Subcutaneous adipose tissue (tissue), 4 donors: ENCODE data around the gene PRIMPOL. TPM values are rescaled to one million over a fixed set of nuclear protein-coding genes. Genes with fewer than 3 reads are reported as not detected.

Experiments
- total RNA-seq, 4 donors: library from RNA; depleted of rRNA; stranded (reverse); fragments of >200 nt; gene quantifications; one replicate each; pipeline ENCODE4 v1.1.0, GENCODE V29; 2016
- TF ChIP-seq, protein P1 (sequence below): fragments of 450-650 bp; IDR thresholded peaks from one replicate; pipeline ENCODE4 v1.5.1; 2016; ENCODE audit warnings: low read depth, mild to moderate bottlenecking, control low read depth, antibody characterized with exemption, moderate library complexity

PRIMPOL gene
- total RNA-seq, 4 donors from 2014 or later: 14.8 to 27.3 (median 19.3) TPM

- TF ChIP-seq, protein P1, sequence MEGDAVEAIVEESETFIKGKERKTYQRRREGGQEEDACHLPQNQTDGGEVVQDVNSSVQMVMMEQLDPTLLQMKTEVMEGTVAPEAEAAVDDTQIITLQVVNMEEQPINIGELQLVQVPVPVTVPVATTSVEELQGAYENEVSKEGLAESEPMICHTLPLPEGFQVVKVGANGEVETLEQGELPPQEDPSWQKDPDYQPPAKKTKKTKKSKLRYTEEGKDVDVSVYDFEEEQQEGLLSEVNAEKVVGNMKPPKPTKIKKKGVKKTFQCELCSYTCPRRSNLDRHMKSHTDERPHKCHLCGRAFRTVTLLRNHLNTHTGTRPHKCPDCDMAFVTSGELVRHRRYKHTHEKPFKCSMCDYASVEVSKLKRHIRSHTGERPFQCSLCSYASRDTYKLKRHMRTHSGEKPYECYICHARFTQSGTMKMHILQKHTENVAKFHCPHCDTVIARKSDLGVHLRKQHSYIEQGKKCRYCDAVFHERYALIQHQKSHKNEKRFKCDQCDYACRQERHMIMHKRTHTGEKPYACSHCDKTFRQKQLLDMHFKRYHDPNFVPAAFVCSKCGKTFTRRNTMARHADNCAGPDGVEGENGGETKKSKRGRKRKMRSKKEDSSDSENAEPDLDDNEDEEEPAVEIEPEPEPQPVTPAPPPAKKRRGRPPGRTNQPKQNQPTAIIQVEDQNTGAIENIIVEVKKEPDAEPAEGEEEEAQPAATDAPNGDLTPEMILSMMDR: no peak
Measured at GRCh38 chr4:184648054-184648312, 1.6 kb upstream of the PRIMPOL start.

- TF ChIP-seq, protein P1: no peak
Measured at GRCh38 chr4:184648313-184649025, 1.1 kb upstream of the PRIMPOL start.

DNA sequence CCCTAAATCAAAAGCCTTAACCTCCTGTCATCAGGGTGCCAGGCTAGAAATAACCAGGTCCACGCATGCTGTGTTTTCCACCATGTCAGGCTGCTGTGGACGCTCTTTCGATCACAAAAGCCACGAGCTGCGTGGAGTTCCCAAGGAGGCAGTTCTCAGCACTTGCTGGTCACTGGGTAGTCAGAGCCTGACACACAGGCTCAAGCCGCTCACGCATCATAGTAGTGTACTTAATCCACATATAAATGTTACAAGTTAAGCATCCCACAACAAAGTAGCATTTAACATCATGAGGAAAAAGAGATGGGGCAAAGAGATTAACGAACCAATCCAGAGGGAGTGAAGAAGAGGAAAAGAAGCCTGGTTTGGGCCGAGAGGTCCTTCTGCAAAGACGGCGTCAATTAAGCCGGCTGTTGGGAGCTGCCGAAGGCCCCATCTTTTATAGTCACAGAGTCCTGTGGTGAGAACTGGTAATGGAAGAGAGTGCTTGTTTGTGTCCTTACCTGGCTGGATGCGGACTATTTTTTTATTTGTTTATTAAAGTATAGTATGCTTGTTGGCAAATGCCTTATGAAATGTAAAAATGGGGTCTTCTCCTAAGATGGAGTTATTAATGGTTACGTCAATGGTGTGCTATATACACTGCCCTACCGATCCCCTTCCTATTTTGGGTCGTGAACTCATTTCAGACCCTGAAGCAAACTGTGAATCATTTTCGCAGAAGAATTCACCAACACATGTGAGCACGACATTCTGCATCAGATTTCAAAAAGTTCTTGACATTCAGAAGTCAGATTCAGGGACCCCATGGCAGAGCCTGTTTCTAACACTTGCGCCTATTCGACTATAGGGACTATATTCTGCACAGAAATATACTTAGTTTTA is 675 bp downstream of the PRIMPOL start:
- TF ChIP-seq, protein P1: no peak

- TF ChIP-seq, protein P1: no peak
Measured at GRCh38 chr4:184651899-184652298, 2.4 kb downstream of the PRIMPOL start.

DNA sequence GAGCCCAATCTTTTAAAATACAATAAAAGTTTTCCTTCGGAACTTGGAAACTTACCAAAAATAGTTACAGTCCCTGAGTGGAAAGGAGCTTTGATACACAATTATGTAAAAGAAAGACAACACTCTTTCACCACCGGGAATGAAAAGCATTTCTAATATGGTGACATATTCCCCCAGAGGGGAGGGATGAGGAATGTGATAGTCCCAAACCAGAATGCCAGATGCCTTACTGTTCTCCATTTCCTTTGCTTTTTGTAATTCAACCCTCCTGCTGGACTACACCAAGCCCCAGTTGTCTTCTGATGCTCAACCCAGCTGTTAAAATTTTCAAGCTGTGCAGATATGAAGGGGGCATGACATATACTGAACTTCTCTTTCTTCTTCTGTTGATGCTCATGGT is 4.1 kb downstream of the PRIMPOL start:
- TF ChIP-seq, protein P1: no peak

DNA sequence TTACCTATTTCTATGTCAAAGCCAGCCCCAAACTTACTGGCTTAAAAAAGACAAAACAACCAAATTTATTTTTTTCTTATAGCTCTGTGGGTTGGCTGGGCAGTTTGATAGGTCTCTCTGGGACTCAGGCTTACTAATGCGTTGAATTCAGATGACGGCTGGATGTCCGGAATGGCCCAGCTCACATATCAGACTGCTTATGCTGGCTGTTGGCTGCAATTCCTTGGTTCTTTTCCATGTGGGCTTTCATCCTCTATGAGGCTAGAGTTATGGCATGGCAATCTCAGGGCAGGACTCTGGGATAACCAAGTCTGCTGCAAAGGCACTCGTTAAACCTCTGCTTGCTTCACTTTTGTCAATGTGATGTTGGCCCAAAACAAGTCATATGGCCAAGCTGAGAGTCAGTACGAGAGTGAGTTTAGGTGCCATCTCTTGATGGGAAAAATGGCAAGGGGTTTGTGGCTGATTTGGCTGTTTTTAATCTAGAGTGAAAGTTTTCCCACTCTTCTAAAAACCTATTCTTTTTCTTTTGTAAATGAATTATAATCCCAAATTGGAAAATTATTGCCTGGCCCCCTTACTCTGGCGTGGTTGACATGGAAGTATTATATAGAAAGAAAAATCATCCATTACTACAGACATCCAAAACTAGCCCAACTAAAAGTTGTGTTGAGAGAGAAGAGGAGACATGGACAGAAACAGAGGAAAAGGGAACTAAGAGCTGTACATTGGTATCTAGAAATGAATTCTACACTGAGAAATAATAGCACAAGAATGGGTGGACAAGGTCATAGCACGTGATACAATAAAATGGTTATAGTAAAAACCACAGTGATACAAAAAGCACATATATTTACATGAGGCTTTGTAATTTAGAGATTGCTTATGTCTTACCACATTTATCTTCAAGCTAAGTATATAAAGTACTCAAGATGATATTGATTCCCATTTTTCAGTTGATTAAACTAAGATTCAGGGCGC is 6.6 kb downstream of the PRIMPOL start:
- TF ChIP-seq, protein P1: no peak
